ACC112 (cell line): ENCODE measurements around the gene LYST.
"Not testable (repeated sequence)": the region's sequence is repeated elsewhere in the genome, so short reads cannot be mapped to it uniquely, and the experiment has no call there.

ENCODE experiments used
- H2AFZ ChIP-seq: fragments of 200-600 bp; sonication (generic); one replicate; pipeline ENCODE4 v1.6.0; 2017; ENCODE audit warnings: antibody characterized with exemption, low read length; ENCODE audit not compliant: unreplicated experiment
- H3K27ac ChIP-seq: fragments of 200-600 bp; sonication (generic); 2 replicates; pipeline ENCODE4 v1.5.1; 2014; ENCODE audit warnings: low read depth, mild to moderate bottlenecking, antibody characterized with exemption, low read length, moderate library complexity
- H3K27me3 ChIP-seq: fragments of 200-600 bp; sonication (generic); 2 replicates; pipeline ENCODE4 v1.6.1; 2014; ENCODE audit warnings: mild to moderate bottlenecking, antibody characterized with exemption, low read length, moderate library complexity, mixed read lengths; ENCODE audit not compliant: insufficient read depth
- H3K36me3 ChIP-seq: fragments of 200-600 bp; sonication (generic); 2 replicates; pipeline ENCODE4 v1.6.1; 2016; ENCODE audit warnings: mild to moderate bottlenecking, antibody characterized with exemption, low read length, moderate library complexity, mixed read lengths; ENCODE audit not compliant: insufficient read depth
- H3K4me1 ChIP-seq: fragments of 200-600 bp; sonication (generic); one replicate; pipeline ENCODE4 v1.6.1; 2016; ENCODE audit warnings: low read length, mixed read lengths; ENCODE audit not compliant: insufficient read depth, unreplicated experiment, control insufficient read depth
- H3K4me3 ChIP-seq: fragments of 200-600 bp; sonication (generic); 2 replicates; pipeline ENCODE4 v1.5.1; 2014; ENCODE audit warnings: mild to moderate bottlenecking, low read depth, low read length
- H3K79me2 ChIP-seq: fragments of 200-600 bp; sonication (generic); one replicate; pipeline ENCODE4 v1.6.0; 2016; ENCODE audit warnings: low read length; ENCODE audit not compliant: control insufficient read depth, unreplicated experiment, insufficient read depth

The LYST gene

GRCh38 chr1:235763962-235764361, 102.7 kb downstream of the LYST start:
- no peaks in the 10 kb centered on the region for H3K79me2 ChIP-seq
- H2AFZ ChIP-seq, result no peak overlapping the region
- no peaks in the 10 kb centered on the region for H3K27me3 ChIP-seq
- H3K4me3 ChIP-seq, result no peak overlapping the region
- H3K36me3 ChIP-seq, result no peaks in the 10 kb centered on the region
- no peak overlapping the region for H3K27ac ChIP-seq
- no peaks in the 10 kb centered on the region for H3K4me1 ChIP-seq

GRCh38 chr1:235759336-235759735, 107.4 kb downstream of the LYST start:
- H3K27ac ChIP-seq, result no peak overlapping the region
- no peaks in the 10 kb centered on the region for H3K79me2 ChIP-seq
- H3K4me1 ChIP-seq, result no peaks in the 10 kb centered on the region
- H3K4me3 ChIP-seq, result no peak overlapping the region
- no peaks in the 10 kb centered on the region for H3K27me3 ChIP-seq
- no peak overlapping the region for H2AFZ ChIP-seq
- H3K36me3 ChIP-seq, result no peaks in the 10 kb centered on the region

GRCh38 chr1:235758931-235759330, 107.8 kb downstream of the LYST start:
- no peaks in the 10 kb centered on the region for H3K79me2 ChIP-seq
- H3K27ac ChIP-seq, result no peak overlapping the region
- H3K27me3 ChIP-seq, result no peaks in the 10 kb centered on the region
- no peaks in the 10 kb centered on the region for H3K4me1 ChIP-seq
- H3K4me3 ChIP-seq, result no peak overlapping the region
- no peaks in the 10 kb centered on the region for H3K36me3 ChIP-seq
- H2AFZ ChIP-seq, result no peak overlapping the region

- Histone ChIP-seq H3K27me3 (no peaks in the 10 kb centered on the region), H3K4me3 (no peak overlapping the region), H3K36me3 (no peaks in the 10 kb centered on the region), H2AFZ (no peak overlapping the region), H3K4me1 (no peaks in the 10 kb centered on the region), H3K27ac (no peak overlapping the region), H3K79me2 (no peaks in the 10 kb centered on the region)
Observed at GRCh38 chr1:235757587-235758096, 109.1 kb downstream of the LYST start.

- not testable (repeated sequence) for H3K4me1 ChIP-seq, H3K79me2 ChIP-seq, H3K4me3 ChIP-seq, H3K36me3 ChIP-seq, H3K27me3 ChIP-seq, H2AFZ ChIP-seq, H3K27ac ChIP-seq
Observed at GRCh38 chr1:235754186-235754585, 112.5 kb downstream of the LYST start.

- no peak overlapping the region for H3K4me3 ChIP-seq
- H3K27me3 ChIP-seq, result no peaks in the 10 kb centered on the region
- H3K4me1 ChIP-seq, result peaks cover 10% of the 10 kb centered on the region
- H3K36me3 ChIP-seq, result no peaks in the 10 kb centered on the region
- no peaks in the 10 kb centered on the region for H3K79me2 ChIP-seq
- H3K27ac ChIP-seq, result no peak overlapping the region
- no peak overlapping the region for H2AFZ ChIP-seq
Observed at GRCh38 chr1:235749755-235750300, 116.9 kb downstream of the LYST start.

GRCh38 chr1:235748747-235749146, 118.0 kb downstream of the LYST start:
- H3K79me2 ChIP-seq, result no peaks in the 10 kb centered on the region

GRCh38 chr1:235746245-235746644, 120.5 kb downstream of the LYST start:
- no peak overlapping the region for H2AFZ ChIP-seq
- peaks cover 18% of the 10 kb centered on the region for H3K4me1 ChIP-seq
- H3K36me3 ChIP-seq, result no peaks in the 10 kb centered on the region
- no peaks in the 10 kb centered on the region for H3K79me2 ChIP-seq
- H3K27me3 ChIP-seq, result no peaks in the 10 kb centered on the region
- H3K27ac ChIP-seq, result no peak overlapping the region
- no peak overlapping the region for H3K4me3 ChIP-seq

More at GRCh38 chr1:235748747-235749146, 118.0 kb downstream of the LYST start:
- Histone ChIP-seq H3K27ac (no peak overlapping the region), H3K27me3 (no peaks in the 10 kb centered on the region), H3K4me3 (no peak overlapping the region), H3K4me1 (peaks cover 10% of the 10 kb centered on the region), H3K36me3 (no peaks in the 10 kb centered on the region), H2AFZ (no peak overlapping the region)

- Histone ChIP-seq H3K79me2 (no peaks in the 10 kb centered on the region), H3K27me3 (no peaks in the 10 kb centered on the region)
Observed at GRCh38 chr1:235745503-235746136, 121.1 kb downstream of the LYST start.

GRCh38 chr1:235742914-235743599, 123.6 kb downstream of the LYST start:
- peaks cover 5% of the 10 kb centered on the region; the same call in 1 of the 2 replicates for H3K36me3 ChIP-seq
- H3K27ac ChIP-seq, result no peak overlapping the region
- H3K79me2 ChIP-seq, result no peaks in the 10 kb centered on the region
- H3K4me3 ChIP-seq, result no peak overlapping the region
- H3K4me1 ChIP-seq, result peaks cover 43% of the 10 kb centered on the region
- H3K27me3 ChIP-seq, result no peaks in the 10 kb centered on the region
- H2AFZ ChIP-seq, result no peak overlapping the region

More at GRCh38 chr1:235745503-235746136, 121.1 kb downstream of the LYST start:
- no peaks in the 10 kb centered on the region for H3K36me3 ChIP-seq
- H3K4me1 ChIP-seq, result peaks cover 23% of the 10 kb centered on the region
- H3K4me3 ChIP-seq, result no peak overlapping the region
- H2AFZ ChIP-seq, result no peak overlapping the region
- no peak overlapping the region for H3K27ac ChIP-seq
